ENCODE data around the gene POLR2J3.
"Not testable (repeated sequence)": the region's sequence is repeated elsewhere in the genome, so short reads cannot be mapped to it uniquely, and the experiment has no call there.

GRCh38 chr7:102572261-102573239 lies at the start of gene POLR2J3:
- TF ChIP-seq CTCF (IDR thresholded peaks at IDR 0.05), result peak in 2 of 3 experiments; percentile 51 to 95
- not testable (repeated sequence) for TF ChIP-seq POLR2A (IDR thresholded peaks at IDR 0.05)
